ENCODE data around the gene SESTD1.

- no peak for TF ChIP-seq CTCF (IDR thresholded peaks at IDR 0.05)
- no peak for TF ChIP-seq POLR2A (IDR thresholded peaks at IDR 0.05)
Observed at GRCh38 chr2:179098080-179098689, 166.4 kb downstream of the SESTD1 start.

Measured in heart left ventricle (tissue), 13 donors.